K562 (cell line): Measurements from ENCODE around the gene RBMS3.

ENCODE experiments used
- ATF3 ChIP-seq, 2 experiments: fragments of 450-650 bp in 1 of 2; sonication (generic) in 1 of 2; formaldehyde crosslinking in 1 of 2; IDR thresholded peaks in 1 of 2; conservative IDR thresholded peaks in 1 of 2; 2 replicates each; pipeline versions ENCODE4 v1.6.1 to v1.8.1; 2016 to 2023; ENCODE audit warnings: mild to moderate bottlenecking in 2 of 2, moderate library complexity in 2 of 2, inconsistent platforms in 1 of 2, missing genetic modification reagents in 1 of 2
- CHD1 ChIP-seq: fragments of 200-600 bp; sonication (generic); IDR thresholded peaks from one replicate; pipeline ENCODE4 v1.6.1; 2012; ENCODE audit warnings: mild to moderate bottlenecking, moderate library complexity, low read length, inconsistent platforms
- USF2 ChIP-seq: sonication (generic); formaldehyde crosslinking; IDR thresholded peaks from 2 replicates; pipeline ENCODE4 v1.5.0; 2020; ENCODE audit warnings: missing genetic modification reagents

GRCh38 chr3:29534006-29534405 is 253.1 kb downstream of the RBMS3 start:
- TF ChIP-seq USF2 (CRISPR knock-in tag) (no peak), CHD1 (no peak), ATF3 (IDR thresholded peaks at IDR 0.05) (no peak), ATF3 (CRISPR knock-in tag; conservative IDR thresholded peaks at IDR 0.05) (no peak)
